Measurements from ENCODE around the gene GPC5. TPM values are rescaled to one million over a fixed set of nuclear protein-coding genes. Genes with fewer than 3 reads are reported as not detected.

GPC5 gene
- total RNA-seq, 1 donor from 2014 or later, result 2.5 TPM

DNA sequence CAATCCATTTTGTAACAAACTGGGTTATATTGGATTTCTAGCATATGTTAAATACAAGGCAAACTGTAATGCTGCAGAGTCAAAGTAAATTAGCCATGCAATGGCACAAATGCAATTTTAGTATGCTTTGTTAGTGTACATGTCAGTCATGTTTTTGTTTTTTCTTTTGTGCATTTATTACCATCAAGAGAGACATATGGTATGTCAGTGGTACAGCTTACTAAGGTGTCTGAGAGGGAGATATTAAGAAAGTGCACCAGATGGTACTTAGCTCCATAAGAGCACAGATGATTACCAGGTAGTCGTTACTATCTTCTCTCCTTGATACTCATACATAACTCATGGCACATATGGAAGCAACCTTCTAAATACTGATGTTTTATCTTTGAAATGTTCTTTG lies 550.3 kb downstream of the GPC5 start:
- no peaks in the 10 kb centered on the region for H3K9me3 Mint-ChIP-seq
- TF ChIP-seq, protein P1, sequence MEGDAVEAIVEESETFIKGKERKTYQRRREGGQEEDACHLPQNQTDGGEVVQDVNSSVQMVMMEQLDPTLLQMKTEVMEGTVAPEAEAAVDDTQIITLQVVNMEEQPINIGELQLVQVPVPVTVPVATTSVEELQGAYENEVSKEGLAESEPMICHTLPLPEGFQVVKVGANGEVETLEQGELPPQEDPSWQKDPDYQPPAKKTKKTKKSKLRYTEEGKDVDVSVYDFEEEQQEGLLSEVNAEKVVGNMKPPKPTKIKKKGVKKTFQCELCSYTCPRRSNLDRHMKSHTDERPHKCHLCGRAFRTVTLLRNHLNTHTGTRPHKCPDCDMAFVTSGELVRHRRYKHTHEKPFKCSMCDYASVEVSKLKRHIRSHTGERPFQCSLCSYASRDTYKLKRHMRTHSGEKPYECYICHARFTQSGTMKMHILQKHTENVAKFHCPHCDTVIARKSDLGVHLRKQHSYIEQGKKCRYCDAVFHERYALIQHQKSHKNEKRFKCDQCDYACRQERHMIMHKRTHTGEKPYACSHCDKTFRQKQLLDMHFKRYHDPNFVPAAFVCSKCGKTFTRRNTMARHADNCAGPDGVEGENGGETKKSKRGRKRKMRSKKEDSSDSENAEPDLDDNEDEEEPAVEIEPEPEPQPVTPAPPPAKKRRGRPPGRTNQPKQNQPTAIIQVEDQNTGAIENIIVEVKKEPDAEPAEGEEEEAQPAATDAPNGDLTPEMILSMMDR (IDR thresholded peaks at IDR 0.05; ENCODE audit: unreplicated experiment), result no peak

DNA sequence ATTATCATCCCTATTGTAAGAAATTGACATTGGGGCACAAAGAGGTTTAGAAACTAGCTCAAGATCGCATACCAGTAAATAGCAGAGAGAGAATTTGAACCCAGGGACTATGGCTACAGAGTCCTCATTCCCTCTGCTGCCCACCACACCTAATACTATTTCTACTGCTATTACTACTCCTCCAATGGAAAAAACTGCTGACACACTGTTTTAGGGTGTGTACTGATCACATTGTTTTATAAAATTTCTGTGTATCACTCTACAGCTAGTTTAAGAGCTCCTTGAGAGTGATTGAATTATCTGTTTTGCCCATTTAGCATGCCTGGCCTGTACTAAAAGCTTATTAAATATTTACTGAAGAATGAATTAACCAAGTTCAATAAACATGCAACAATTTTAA lies 552.4 kb downstream of the GPC5 start:
- no peaks in the 10 kb centered on the region for H3K9me3 Mint-ChIP-seq
- TF ChIP-seq, protein P1 (IDR thresholded peaks at IDR 0.05; ENCODE audit: unreplicated experiment), result no peak
- no peak overlapping the region for H3K4me3 Mint-ChIP-seq
- no peaks in the 10 kb centered on the region for H3K27me3 Mint-ChIP-seq (ENCODE audit: low read depth)
- H3K27ac Mint-ChIP-seq, result no peak overlapping the region
- no peak for DNase-seq (ENCODE audit: low spot score in 2 of 2, unreplicated experiment in 2 of 2)
- peaks cover 12% of the 10 kb centered on the region for H3K4me1 Mint-ChIP-seq
- H3K36me3 Mint-ChIP-seq, result no peaks in the 10 kb centered on the region

More for the DNA sequence above, 550.3 kb downstream of the GPC5 start:
- no peaks in the 10 kb centered on the region for H3K27me3 Mint-ChIP-seq (ENCODE audit: low read depth)
- H3K36me3 Mint-ChIP-seq, result no peaks in the 10 kb centered on the region
- no peak overlapping the region for H3K4me3 Mint-ChIP-seq
- H3K4me1 Mint-ChIP-seq, result peaks cover 24% of the 10 kb centered on the region
- no peak overlapping the region for H3K27ac Mint-ChIP-seq
- no peak for DNase-seq (ENCODE audit: low spot score in 2 of 2, unreplicated experiment in 2 of 2)

DNA sequence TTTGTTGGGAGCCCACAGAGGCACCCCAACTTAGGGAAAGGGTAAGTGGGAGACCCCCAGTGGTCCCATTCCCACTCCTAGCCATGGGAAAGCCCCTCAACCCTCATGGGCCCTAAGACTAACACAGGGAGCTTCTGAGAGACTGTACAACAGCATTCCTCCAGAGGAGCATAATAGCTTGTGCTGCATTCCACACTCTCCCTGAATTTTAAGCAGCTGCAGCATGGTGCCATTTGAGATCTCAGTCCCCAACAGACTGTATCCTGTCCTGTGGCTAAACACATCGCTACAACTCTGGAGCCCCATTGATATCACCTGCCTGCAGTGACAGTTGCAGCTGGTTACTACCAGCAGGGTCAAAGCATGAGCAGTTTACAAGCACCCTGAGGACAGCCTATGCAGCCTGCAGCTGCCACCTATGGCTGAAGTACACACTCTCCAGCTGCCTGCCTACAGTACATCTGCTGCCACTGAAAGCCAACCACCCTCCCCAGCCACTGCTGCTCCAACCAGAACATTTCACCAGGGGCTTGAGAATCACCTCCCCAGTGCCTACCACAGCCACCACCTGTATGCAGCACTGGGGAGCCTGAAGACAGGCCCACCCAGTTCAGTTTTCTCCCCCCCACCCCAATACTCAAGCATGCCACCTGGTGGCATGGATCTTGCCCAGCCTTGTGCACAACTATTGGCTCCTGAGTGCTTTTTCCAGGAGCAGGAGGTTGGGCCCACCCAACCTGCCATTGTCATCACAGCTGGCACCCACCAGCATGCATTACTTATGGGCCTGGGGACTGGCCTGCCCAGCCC lies 557.3 kb downstream of the GPC5 start:
- Mint-ChIP-seq H3K36me3 (peaks cover 2% of the 10 kb centered on the region), H3K4me3 (no peak overlapping the region), H3K27me3 (ENCODE audit: low read depth) (no peaks in the 10 kb centered on the region), H3K4me1 (no peaks in the 10 kb centered on the region), H3K9me3 (peaks cover 25% of the 10 kb centered on the region), H3K27ac (no peak overlapping the region)
- TF ChIP-seq, protein P1 (IDR thresholded peaks at IDR 0.05; ENCODE audit: unreplicated experiment), result no peak
- DNase-seq (ENCODE audit: low spot score in 2 of 2, unreplicated experiment in 2 of 2), result no peak

DNA sequence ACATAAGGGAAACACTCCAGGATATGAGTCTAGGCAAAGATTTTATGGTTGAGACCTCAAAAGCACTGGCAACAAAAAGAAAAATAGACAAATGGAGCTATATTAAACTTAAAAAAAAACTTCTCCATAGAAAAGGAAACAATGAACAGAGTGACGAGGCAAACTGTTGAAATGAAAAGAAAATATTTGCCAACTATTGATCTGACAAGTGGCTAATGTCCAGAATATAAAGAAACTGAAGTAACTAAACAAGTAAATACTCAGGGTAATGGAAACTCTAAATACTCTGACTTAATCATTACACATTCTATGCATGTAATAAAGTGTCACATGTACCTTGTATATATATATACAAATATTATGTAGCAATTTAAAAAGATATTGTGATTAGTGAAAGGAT lies 562.5 kb downstream of the GPC5 start:
- H3K27ac Mint-ChIP-seq, result no peak overlapping the region
- peaks cover 12% of the 10 kb centered on the region for H3K4me1 Mint-ChIP-seq
- H3K9me3 Mint-ChIP-seq, result peaks cover 31% of the 10 kb centered on the region
- TF ChIP-seq, protein P1 (IDR thresholded peaks at IDR 0.05; ENCODE audit: unreplicated experiment), result no peak
- peaks cover 2% of the 10 kb centered on the region for H3K36me3 Mint-ChIP-seq
- DNase-seq (ENCODE audit: low spot score in 2 of 2, unreplicated experiment in 2 of 2), result no peak
- H3K4me3 Mint-ChIP-seq, result no peak overlapping the region
- H3K27me3 Mint-ChIP-seq (ENCODE audit: low read depth), result no peaks in the 10 kb centered on the region

DNA sequence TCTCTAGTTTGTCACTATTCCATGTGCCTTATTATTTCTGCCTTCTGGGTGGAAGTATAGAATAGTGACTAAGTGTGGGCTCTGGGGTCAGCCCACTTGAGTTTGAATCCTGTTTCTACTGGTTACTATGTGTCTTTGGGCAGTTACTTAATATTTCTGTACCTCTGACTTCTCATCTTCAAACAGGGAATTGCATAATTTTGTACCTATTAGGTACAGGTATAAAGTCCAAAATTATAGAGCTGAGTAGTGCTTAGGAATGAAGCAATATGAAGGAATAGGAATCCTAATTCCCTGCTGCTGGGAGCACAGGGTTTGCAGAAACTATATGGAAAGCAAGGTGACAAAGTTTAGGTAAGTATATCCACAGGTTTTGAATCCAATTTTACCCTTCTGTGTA lies 564.5 kb downstream of the GPC5 start:
- H3K4me3 Mint-ChIP-seq, result no peak overlapping the region
- H3K9me3 Mint-ChIP-seq, result peaks cover 27% of the 10 kb centered on the region
- H3K36me3 Mint-ChIP-seq, result peaks cover 2% of the 10 kb centered on the region
- no peak overlapping the region for H3K27ac Mint-ChIP-seq
- peaks cover 19% of the 10 kb centered on the region for H3K4me1 Mint-ChIP-seq
- no peaks in the 10 kb centered on the region for H3K27me3 Mint-ChIP-seq (ENCODE audit: low read depth)
- TF ChIP-seq, protein P1 (IDR thresholded peaks at IDR 0.05; ENCODE audit: unreplicated experiment), result no peak
- DNase-seq (ENCODE audit: low spot score in 2 of 2, unreplicated experiment in 2 of 2), result no peak
